HG03342 (cell line): Measurements from ENCODE around the gene CDC34.

Experiments used
- ATAC-seq: cut with Tn5 transposase; IDR thresholded peaks from one replicate; pipeline ENCODE4 v1.9.1; 2021; ENCODE audit warnings: mild to moderate bottlenecking, moderate library complexity; ENCODE audit not compliant: unreplicated experiment

The CDC34 gene

GRCh38 chr19:519449-519865 is 12.1 kb upstream of the CDC34 start:
- ATAC-seq = no peak

GRCh38 chr19:522726-523125 is 8.8 kb upstream of the CDC34 start:
- ATAC-seq = no peak

GRCh38 chr19:524062-524674 is 7.4 kb upstream of the CDC34 start:
- ATAC-seq = no peak

GRCh38 chr19:525029-525428 is 6.5 kb upstream of the CDC34 start:
- no peak for ATAC-seq

- ATAC-seq = no peak
These were observed 5.6 kb upstream of the CDC34 start for GRCh38 chr19:525857-526419.

GRCh38 chr19:530134-531008 is 1.2 kb upstream of the CDC34 start:
- ATAC-seq = no peak

- peak; percentile 59 for ATAC-seq
These were observed 379 bp upstream of the CDC34 start for GRCh38 chr19:531009-531752.

GRCh38 chr19:532561-533363 is 1.2 kb downstream of the CDC34 start:
- ATAC-seq = no peak

GRCh38 chr19:533364-534058 is 2.0 kb downstream of the CDC34 start:
- no peak for ATAC-seq

GRCh38 chr19:534088-534487 is 2.5 kb downstream of the CDC34 start:
- no peak for ATAC-seq

- ATAC-seq = no peak
These were observed 3.7 kb downstream of the CDC34 start for GRCh38 chr19:535017-535835.

GRCh38 chr19:536031-536880 is 4.7 kb downstream of the CDC34 start:
- no peak for ATAC-seq

- no peak for ATAC-seq
These were observed 5.4 kb downstream of the CDC34 start for GRCh38 chr19:536881-537404.

GRCh38 chr19:538641-539428 is 7.3 kb downstream of the CDC34 start:
- no peak for ATAC-seq

- ATAC-seq = no peak
These were observed 8.0 kb downstream of the CDC34 start for GRCh38 chr19:539429-540030.

- no peak for ATAC-seq
These were observed 9.5 kb downstream of the CDC34 start for GRCh38 chr19:540867-541637.
